Endothelial cell of umbilical vein (primary cell): ENCODE data around the gene IL12A. TPM values are rescaled to one million over a fixed set of nuclear protein-coding genes. Genes with fewer than 3 reads are reported as not detected.

Experiments used
- BruUV-seq: library from RNA; stranded (reverse); fragments of 400-500 nt; replicated peaks from 2 replicates; lab custom pipeline; 2021; lab: Mats Ljungman, UMichigan
- CTCF ChIA-PET: fragments of 300-600, 350-600 bp; sonication (Branson Sonifier 250); formaldehyde crosslinking; loops from one replicate; lab custom pipeline; 2021; ENCODE audit warnings: antibody characterized with exemption, inconsistent platforms; lab: Charles Lee
- POLR2A ChIA-PET: fragments of 300-600, 350-600 bp; sonication (Branson Sonifier 250); formaldehyde crosslinking; loops from one replicate; lab custom pipeline; 2021; ENCODE audit warnings: antibody characterized with exemption, inconsistent platforms; lab: Charles Lee
- DNase-seq: peaks from one replicate; pipeline ENCODE4 v3.0.0-alpha.2; 2011; ENCODE audit warnings: low read depth, low spot score
- FAIRE-seq: peaks from 2 replicates; lab custom pipeline; 2011; peaks lifted over from hg19 to GRCh38; lab: Jason Lieb, UNC
- H2AFZ ChIP-seq: 2 replicates; pipeline ENCODE4 v1.6.0; 2012; ENCODE audit warnings: low read depth, low read length, control low read depth, inconsistent platforms
- H3K27ac ChIP-seq: 2 replicates; pipeline ENCODE4 v1.5.1; 2011; ENCODE audit warnings: low read depth, mild to moderate bottlenecking, control low read depth, low read length, moderate library complexity; ENCODE audit not compliant: insufficient read depth
- H3K27me3 ChIP-seq, 2 experiments: 2 replicates each; pipeline versions ENCODE4 v1.6.0 to v1.6.1; 2011; ENCODE audit warnings: low read length in 2 of 2, mixed read lengths in 1 of 2; ENCODE audit not compliant: control insufficient read depth in 2 of 2, insufficient read depth in 2 of 2
- H3K36me3 ChIP-seq, 2 experiments: 2 replicates in 1 of 2; 3 replicates in 1 of 2; pipeline ENCODE4 v1.5.1; 2011; ENCODE audit warnings: low read length in 2 of 2, mild to moderate bottlenecking in 1 of 2, moderate library complexity in 1 of 2; ENCODE audit not compliant: control insufficient read depth in 2 of 2, insufficient read depth in 2 of 2; ENCODE audit errors: extremely low read depth in 1 of 2
- H3K4me1 ChIP-seq: 3 replicates; pipeline ENCODE4 v1.5.1; 2011; ENCODE audit warnings: mild to moderate bottlenecking, low read length; ENCODE audit not compliant: control insufficient read depth, insufficient read depth; ENCODE audit errors: extremely low read depth
- H3K4me2 ChIP-seq: 2 replicates; pipeline ENCODE4 v1.6.1; 2011; ENCODE audit warnings: low read length, control low read depth, mixed read lengths; ENCODE audit not compliant: insufficient read depth
- H3K4me3 ChIP-seq, 3 experiments: fragments of 200-600 bp in 1 of 3; sonication (generic), shearing (Covaris generic) in 1 of 3; replicated peaks in 1 of 3; 2 replicates each; pipeline ENCODE4 v1.5.1; 2011 to 2016; ENCODE audit warnings: control low read depth in 3 of 3, low read length in 3 of 3, mild to moderate bottlenecking in 2 of 3, inconsistent platforms in 1 of 3, low read depth in 1 of 3, moderate library complexity in 1 of 3; ENCODE audit not compliant: insufficient read depth in 1 of 3
- H3K79me2 ChIP-seq: 2 replicates; pipeline ENCODE4 v1.6.0; 2012; ENCODE audit warnings: low read length, inconsistent platforms; ENCODE audit not compliant: control insufficient read depth, insufficient read depth
- H3K9ac ChIP-seq: replicated peaks from 2 replicates; pipeline ENCODE3; 2011; ENCODE audit warnings: low read length, control low read depth; ENCODE audit not compliant: insufficient read depth; ENCODE audit errors: extremely low read depth
- H3K9me1 ChIP-seq: replicated peaks from 3 replicates; pipeline ENCODE4 v1.6.0; 2011; ENCODE audit warnings: mild to moderate bottlenecking, low read length; ENCODE audit not compliant: control insufficient read depth, insufficient read depth; ENCODE audit errors: extremely low read depth
- H3K9me3 ChIP-seq: replicated peaks from 2 replicates; pipeline ENCODE4 v1.5.1; 2012; ENCODE audit warnings: low read length, inconsistent platforms; ENCODE audit not compliant: control insufficient read depth, insufficient read depth
- H4K20me1 ChIP-seq: replicated peaks from 2 replicates; pipeline ENCODE3; 2011; ENCODE audit warnings: mild to moderate bottlenecking, low read length; ENCODE audit not compliant: control insufficient read depth, insufficient read depth; ENCODE audit errors: extremely low read depth
- EZH2 ChIP-seq: IDR thresholded peaks from 2 replicates; pipeline ENCODE4 v1.6.1; 2012; ENCODE audit warnings: borderline replicate concordance, low read depth, mild to moderate bottlenecking, moderate library complexity, low read length, inconsistent platforms; ENCODE audit not compliant: severe bottlenecking
- FOS ChIP-seq: IDR thresholded peaks from 2 replicates; pipeline ENCODE4 v1.6.1; 2011; ENCODE audit warnings: mild to moderate bottlenecking, low read length, moderate library complexity, borderline replicate concordance; ENCODE audit not compliant: insufficient read depth
- GATA2 ChIP-seq: IDR thresholded peaks from 2 replicates; pipeline ENCODE4 v1.7.0; 2011; ENCODE audit warnings: low read depth, mild to moderate bottlenecking, moderate library complexity, mixed read lengths, low read length; ENCODE audit not compliant: insufficient read length, insufficient read depth
- JUN ChIP-seq: IDR thresholded peaks from 2 replicates; pipeline ENCODE4 v1.6.1; 2011; ENCODE audit warnings: borderline replicate concordance, low read depth; ENCODE audit not compliant: insufficient read length, insufficient read depth
- MYC ChIP-seq: IDR thresholded peaks from one replicate; pipeline ENCODE4 v1.6.1; 2011; ENCODE audit warnings: mild to moderate bottlenecking, low read depth, low read length
- POLR2A ChIP-seq: IDR thresholded peaks from 2 replicates; pipeline ENCODE4 v1.6.1; 2012; ENCODE audit warnings: low read depth, mild to moderate bottlenecking, control low read depth, low read length
- POLR2AphosphoS5 ChIP-seq: IDR thresholded peaks from 2 replicates; pipeline ENCODE4 v1.6.1; 2012; ENCODE audit warnings: low read depth, mild to moderate bottlenecking, control low read depth, low read length, moderate library complexity; ENCODE audit not compliant: insufficient read depth
- dilution Hi-C: fragments of 300-500 bp; cut with MboI; formaldehyde crosslinking; loops from one replicate; pipeline ENCODE4 v1.15.0; 2019; ENCODE audit warnings: low sequenced_read_pairs; ENCODE audit not compliant: extremely low pct_ligation_motif_present
- intact Hi-C: fragments of 100-400 bp; cut with micrococcal nuclease; formaldehyde crosslinking; loops from one replicate; pipeline ENCODE4 v1.10.0; 2022
- polyA plus RNA-seq, 4 experiments: library from polyadenylated mRNA; depleted of rRNA in 3 of 4; stranded (reverse) in 3 of 4; unstranded in 1 of 4; fragments of >200 nt; gene quantifications; 2 replicates each; pipeline versions ENCODE4 v1.2.1 to v1.2.3, GENCODE V29; 2011 to 2012; ENCODE audit warnings: missing spikeins in 1 of 4
- total RNA-seq: library from RNA; stranded (reverse); gene quantifications from 2 replicates; pipeline ENCODE4 v1.2.3, GENCODE V29; 2021
- TF ChIP-seq, protein P1 (sequence below), 2 donors: IDR thresholded peaks; 1 replicate in 1 of 2; 2 replicates in 1 of 2; pipeline ENCODE4 v1.5.1; 2011; ENCODE audit warnings: low read length in 2 of 2, mild to moderate bottlenecking in 2 of 2, moderate library complexity in 2 of 2, control low read depth in 1 of 2, inconsistent platforms in 1 of 2, low read depth in 1 of 2; ENCODE audit not compliant: insufficient read depth in 1 of 2; ENCODE audit errors: extremely low read depth in 1 of 2
- TF ChIP-seq, protein P2 (sequence below): IDR thresholded peaks from 2 replicates; pipeline ENCODE4 v1.6.1; 2011; ENCODE audit not compliant: insufficient read depth, insufficient read length

IL12A gene
- total and polyA plus RNA-seq, 2 donors (not counting 3 experiments of a cell fraction or from before 2014, with no cell fraction given): 1.6 to 1.7 TPM

DNA sequence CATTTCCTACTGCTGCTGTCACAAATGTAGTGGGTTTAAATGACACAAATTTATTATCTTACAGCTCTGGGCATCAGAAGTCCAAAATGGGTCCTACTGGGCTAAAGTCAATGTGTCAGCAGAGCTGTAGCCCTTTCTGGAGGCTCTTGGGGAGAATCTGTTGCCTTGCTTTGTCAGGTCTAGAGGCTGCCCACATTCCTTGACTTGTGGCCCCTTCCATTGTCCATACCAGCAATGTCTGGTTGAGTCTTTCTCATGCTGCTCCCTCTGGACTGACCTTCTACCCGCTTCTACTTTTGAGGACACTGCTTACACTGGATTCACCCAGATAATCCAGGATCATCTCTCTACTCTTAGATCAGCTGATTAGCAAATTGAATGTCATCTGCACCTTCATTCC lies 3.0 kb downstream of the IL12A start:
- TF ChIP-seq, protein P1, sequence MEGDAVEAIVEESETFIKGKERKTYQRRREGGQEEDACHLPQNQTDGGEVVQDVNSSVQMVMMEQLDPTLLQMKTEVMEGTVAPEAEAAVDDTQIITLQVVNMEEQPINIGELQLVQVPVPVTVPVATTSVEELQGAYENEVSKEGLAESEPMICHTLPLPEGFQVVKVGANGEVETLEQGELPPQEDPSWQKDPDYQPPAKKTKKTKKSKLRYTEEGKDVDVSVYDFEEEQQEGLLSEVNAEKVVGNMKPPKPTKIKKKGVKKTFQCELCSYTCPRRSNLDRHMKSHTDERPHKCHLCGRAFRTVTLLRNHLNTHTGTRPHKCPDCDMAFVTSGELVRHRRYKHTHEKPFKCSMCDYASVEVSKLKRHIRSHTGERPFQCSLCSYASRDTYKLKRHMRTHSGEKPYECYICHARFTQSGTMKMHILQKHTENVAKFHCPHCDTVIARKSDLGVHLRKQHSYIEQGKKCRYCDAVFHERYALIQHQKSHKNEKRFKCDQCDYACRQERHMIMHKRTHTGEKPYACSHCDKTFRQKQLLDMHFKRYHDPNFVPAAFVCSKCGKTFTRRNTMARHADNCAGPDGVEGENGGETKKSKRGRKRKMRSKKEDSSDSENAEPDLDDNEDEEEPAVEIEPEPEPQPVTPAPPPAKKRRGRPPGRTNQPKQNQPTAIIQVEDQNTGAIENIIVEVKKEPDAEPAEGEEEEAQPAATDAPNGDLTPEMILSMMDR (IDR thresholded peaks at IDR 0.05; ENCODE audit: extremely low read depth in 1 of 2, insufficient read depth in 1 of 2, low read depth in 1 of 2, low read length in 2 of 2): no peak
- no peak for TF ChIP-seq POLR2A
- Histone ChIP-seq H3K9ac (no peak overlapping the region), H2AFZ (no peak overlapping the region), H3K27me3 (no peaks in the 10 kb centered on the region), H3K4me1 (peaks cover 7% of the 10 kb centered on the region), H3K36me3 (no peaks in the 10 kb centered on the region), H3K9me3 (no peaks in the 10 kb centered on the region), H3K9me1 (no peaks in the 10 kb centered on the region), H3K4me2 (no peak overlapping the region), H3K27ac (no peak overlapping the region), H3K79me2 (no peaks in the 10 kb centered on the region), H4K20me1 (no peaks in the 10 kb centered on the region), H3K4me3 (no peak overlapping the region)
- intact Hi-C loops: no loop called here
- POLR2A ChIA-PET: no interaction called here
- CTCF ChIA-PET: interaction anchor here (2.1 to 11.2 kb wide), 3 partner anchors 9 to 163 kb away, joined by 8 to 182 read pairs (median 37); no protein-coding TSS in a partner anchor
- no peak for FAIRE-seq
- no TSS peak for BruUV-seq
- no peak for DNase-seq
- dilution Hi-C loops: no loop called here

DNA sequence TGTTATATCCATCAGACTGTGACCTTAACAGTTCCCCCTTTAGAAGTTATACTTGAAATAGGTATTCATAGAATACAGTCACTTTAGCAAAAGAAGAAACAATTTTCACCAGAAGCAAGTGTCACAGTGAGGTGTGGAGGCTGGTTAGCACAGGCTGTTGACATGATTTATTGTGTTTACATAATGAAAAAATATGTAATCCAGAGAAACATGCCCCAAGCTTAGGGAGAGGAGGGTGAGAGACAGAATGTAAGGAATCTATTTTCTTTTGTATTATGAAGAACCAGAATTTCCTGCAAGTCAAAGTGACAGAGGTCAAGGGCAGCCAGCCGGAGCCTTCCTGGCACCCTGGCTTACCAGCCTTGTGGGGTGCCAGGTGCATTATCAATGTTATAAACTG lies 4.0 kb downstream of the IL12A start:
- dilution Hi-C loops: no loop called here
- Histone ChIP-seq H3K9ac (no peak overlapping the region), H3K36me3 (no peaks in the 10 kb centered on the region), H4K20me1 (no peaks in the 10 kb centered on the region), H3K9me3 (no peaks in the 10 kb centered on the region), H3K27me3 (no peaks in the 10 kb centered on the region), H3K4me2 (no peak overlapping the region), H2AFZ (no peak overlapping the region), H3K79me2 (no peaks in the 10 kb centered on the region), H3K27ac (no peak overlapping the region), H3K4me3 (no peak overlapping the region), H3K4me1 (peaks cover 7% of the 10 kb centered on the region), H3K9me1 (no peaks in the 10 kb centered on the region)
- CTCF ChIA-PET: interaction anchor here (6.8 to 11.2 kb wide), 2 partner anchors 9 to 164 kb away, joined by 37 to 182 read pairs; no protein-coding TSS in a partner anchor
- TF ChIP-seq EZH2: no peak
- TF ChIP-seq MYC: no peak
- TF ChIP-seq FOS: no peak
- no peak for TF ChIP-seq POLR2AphosphoS5
- TF ChIP-seq, protein P2, sequence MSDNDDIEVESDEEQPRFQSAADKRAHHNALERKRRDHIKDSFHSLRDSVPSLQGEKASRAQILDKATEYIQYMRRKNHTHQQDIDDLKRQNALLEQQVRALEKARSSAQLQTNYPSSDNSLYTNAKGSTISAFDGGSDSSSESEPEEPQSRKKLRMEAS: no peak
- TF ChIP-seq GATA2: no peak
- TF ChIP-seq POLR2A: no peak
- TF ChIP-seq, protein P1 (IDR thresholded peaks at IDR 0.05; ENCODE audit: extremely low read depth in 1 of 2, insufficient read depth in 1 of 2, low read depth in 1 of 2, low read length in 2 of 2): no peak
- no peak for TF ChIP-seq JUN
- BruUV-seq: no TSS peak
- peak; percentile 37 for DNase-seq
- no peak for FAIRE-seq
- intact Hi-C loops: no loop called here
- POLR2A ChIA-PET: no interaction called here
